IPS-15b (cell line): ENCODE measurements around the gene ADAM8.
"Not testable (repeated sequence)": the region's sequence is repeated elsewhere in the genome, so short reads cannot be mapped to it uniquely, and the experiment has no call there.

ENCODE experiments used
- H3K27me3 ChIP-seq: one replicate; pipeline ENCODE4 v1.6.1; 2013; ENCODE audit warnings: low read length; ENCODE audit not compliant: control insufficient read depth, insufficient read depth
- H3K36me3 ChIP-seq: one replicate; pipeline ENCODE4 v1.6.1; 2013; ENCODE audit warnings: low read length; ENCODE audit not compliant: control insufficient read depth, insufficient read depth
- H3K4me1 ChIP-seq: one replicate; pipeline ENCODE4 v1.6.1; 2013; ENCODE audit warnings: mild to moderate bottlenecking, low read length; ENCODE audit not compliant: control insufficient read depth, insufficient read depth
- H3K4me3 ChIP-seq: one replicate; pipeline ENCODE4 v1.5.1; 2013; ENCODE audit warnings: low read depth, low read length
- H3K9ac ChIP-seq: one replicate; pipeline ENCODE4 v1.6.1; 2013; ENCODE audit warnings: low read depth, mild to moderate bottlenecking, low read length
- H3K9me3 ChIP-seq: one replicate; pipeline ENCODE4 v1.6.1; 2013; ENCODE audit warnings: mild to moderate bottlenecking, low read length; ENCODE audit not compliant: control insufficient read depth, insufficient read depth

ADAM8 gene

DNA sequence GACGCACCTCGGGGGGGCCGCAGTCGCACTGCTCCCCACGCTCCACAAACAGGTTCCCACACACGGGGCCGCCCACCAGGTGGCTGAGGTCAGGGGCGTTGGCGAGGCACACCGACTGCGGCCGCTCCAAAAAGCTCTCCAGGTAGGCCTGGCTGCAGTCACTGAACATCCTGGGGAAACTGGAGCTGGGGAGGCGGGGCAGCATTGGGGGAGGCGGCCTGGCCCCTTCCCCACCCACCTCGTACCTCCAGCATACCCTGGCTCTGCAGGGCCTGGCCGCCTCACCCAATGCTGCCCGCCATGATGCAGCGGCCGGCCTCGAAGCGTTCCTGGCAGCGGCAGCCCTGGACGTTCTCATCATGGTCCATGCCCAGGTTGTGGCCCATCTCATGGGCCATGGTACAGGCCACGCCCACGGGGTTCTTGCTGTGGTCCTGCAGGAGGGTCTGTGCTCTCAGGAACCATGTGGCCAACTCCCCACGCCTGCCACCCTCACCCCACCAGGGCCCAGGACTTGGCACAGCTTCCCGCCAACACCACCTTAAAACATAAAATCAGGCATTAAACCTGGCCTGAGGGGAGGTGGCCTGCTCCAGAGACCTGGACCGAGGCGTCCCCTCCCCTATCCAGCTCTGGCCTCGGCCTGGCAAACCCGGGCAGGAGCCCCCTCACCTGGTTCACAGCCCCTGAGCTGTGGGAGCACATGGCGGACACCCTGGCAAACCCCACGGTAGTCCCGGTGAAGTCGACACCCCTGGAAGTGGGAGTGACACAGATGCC is 5.0 kb downstream of the ADAM8 start:
- no peaks in the 10 kb centered on the region for H3K9me3 ChIP-seq
- H3K4me3 ChIP-seq, result no peak overlapping the region
- H3K36me3 ChIP-seq, result peaks cover 3% of the 10 kb centered on the region
- no peak overlapping the region for H3K9ac ChIP-seq
- peaks cover 3% of the 10 kb centered on the region for H3K27me3 ChIP-seq
- no peaks in the 10 kb centered on the region for H3K4me1 ChIP-seq

DNA sequence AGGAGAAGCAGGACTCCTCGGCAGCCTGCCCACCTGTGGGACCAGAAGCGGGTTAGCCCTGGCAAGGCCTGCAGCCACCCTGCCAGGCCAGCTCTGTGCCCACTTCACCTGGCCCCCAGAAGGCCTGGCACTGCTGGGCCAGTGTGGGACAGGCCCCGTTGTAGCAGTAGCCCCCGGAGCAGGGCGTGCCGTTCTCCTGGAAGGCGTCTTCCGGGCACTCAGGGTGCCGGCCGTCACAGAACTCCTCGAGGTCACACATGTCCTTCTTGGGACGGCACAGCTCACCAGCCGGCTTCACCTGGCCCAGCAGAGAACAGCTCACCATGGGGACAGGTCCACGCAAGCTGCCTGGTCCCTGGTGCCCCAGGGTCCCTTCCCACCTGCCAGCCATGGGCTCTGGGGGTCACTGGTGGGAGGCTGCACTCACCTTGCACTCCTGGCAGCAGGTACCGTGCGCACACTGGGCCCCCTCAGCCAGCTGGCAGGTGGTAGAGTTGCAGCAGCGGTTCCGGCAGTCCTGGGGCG is 5.8 kb downstream of the ADAM8 start:
- Histone ChIP-seq H3K4me1 (no peaks in the 10 kb centered on the region), H3K9me3 (no peaks in the 10 kb centered on the region), H3K9ac (no peak overlapping the region), H3K27me3 (no peaks in the 10 kb centered on the region), H3K4me3 (no peak overlapping the region), H3K36me3 (peaks cover 3% of the 10 kb centered on the region)

DNA sequence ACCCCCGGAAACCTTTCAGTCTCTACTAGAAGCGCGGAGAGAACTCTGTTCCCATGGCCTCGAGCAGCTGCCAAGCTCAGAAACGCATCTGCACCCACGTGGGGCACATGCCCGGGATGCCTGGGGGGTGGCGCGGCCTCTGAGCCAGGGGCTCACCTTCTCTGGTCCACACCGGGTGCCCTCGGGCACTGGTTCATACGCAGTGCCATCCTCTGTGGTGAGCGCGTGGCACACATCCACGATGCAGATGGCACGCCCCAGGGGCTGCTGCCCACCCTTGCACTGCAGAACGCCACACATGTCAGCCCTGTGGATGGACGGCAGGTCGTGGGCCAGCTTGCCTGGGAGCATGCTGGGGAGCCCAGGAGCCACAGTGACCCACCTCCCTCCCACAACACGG is 6.5 kb downstream of the ADAM8 start:
- peaks cover 3% of the 10 kb centered on the region for H3K36me3 ChIP-seq
- H3K4me1 ChIP-seq, result no peaks in the 10 kb centered on the region
- no peak overlapping the region for H3K4me3 ChIP-seq
- no peaks in the 10 kb centered on the region for H3K27me3 ChIP-seq
- H3K9ac ChIP-seq, result no peak overlapping the region
- H3K9me3 ChIP-seq, result no peaks in the 10 kb centered on the region

DNA sequence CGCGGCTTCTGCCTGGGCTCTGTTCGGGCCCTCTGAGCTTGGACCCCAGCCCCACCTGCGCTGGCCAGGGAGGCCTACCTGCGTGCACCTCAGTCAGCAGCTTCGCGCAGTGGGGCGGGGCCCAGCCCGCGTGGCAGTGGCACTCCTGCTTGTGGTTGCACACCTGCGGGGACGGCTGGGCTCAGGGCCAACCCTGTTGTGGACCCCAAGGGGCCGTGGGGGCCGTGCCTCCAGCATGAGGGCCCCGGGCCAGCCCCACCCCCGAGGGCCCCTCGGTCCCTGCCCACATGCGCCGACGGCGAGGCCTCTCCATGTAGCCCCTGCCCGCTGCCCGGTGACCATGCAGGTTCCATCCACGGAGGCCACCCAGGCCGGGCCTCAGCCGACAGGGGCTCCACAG is 7.3 kb downstream of the ADAM8 start:
- H3K4me1 ChIP-seq, result no peaks in the 10 kb centered on the region
- no peaks in the 10 kb centered on the region for H3K27me3 ChIP-seq
- H3K9me3 ChIP-seq, result no peaks in the 10 kb centered on the region
- peaks cover 3% of the 10 kb centered on the region for H3K36me3 ChIP-seq
- no peak overlapping the region for H3K9ac ChIP-seq
- no peak overlapping the region for H3K4me3 ChIP-seq

DNA sequence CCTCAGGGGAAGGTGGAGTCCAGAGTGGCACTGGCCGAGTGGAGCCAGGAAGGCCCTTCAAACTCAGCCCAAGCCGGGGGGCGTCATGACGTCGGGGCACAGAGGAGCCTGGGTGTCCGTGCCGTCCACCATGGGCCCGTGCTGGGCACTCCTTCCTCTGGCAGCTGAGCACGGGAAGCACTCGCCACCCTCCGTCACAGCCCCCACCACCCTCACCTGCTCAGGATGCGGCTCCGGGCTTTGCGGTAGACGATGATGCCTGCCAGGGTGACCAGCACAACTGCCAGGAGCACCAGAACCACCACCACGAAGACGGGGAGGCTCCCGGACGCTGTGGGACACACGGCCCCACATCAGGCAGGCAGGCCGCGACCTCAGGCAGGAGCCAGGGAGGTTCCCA is 8.1 kb downstream of the ADAM8 start:
- no peak overlapping the region for H3K9ac ChIP-seq
- H3K9me3 ChIP-seq, result no peaks in the 10 kb centered on the region
- no peak overlapping the region for H3K4me3 ChIP-seq
- no peaks in the 10 kb centered on the region for H3K4me1 ChIP-seq
- no peaks in the 10 kb centered on the region for H3K27me3 ChIP-seq
- peaks cover 3% of the 10 kb centered on the region for H3K36me3 ChIP-seq

DNA sequence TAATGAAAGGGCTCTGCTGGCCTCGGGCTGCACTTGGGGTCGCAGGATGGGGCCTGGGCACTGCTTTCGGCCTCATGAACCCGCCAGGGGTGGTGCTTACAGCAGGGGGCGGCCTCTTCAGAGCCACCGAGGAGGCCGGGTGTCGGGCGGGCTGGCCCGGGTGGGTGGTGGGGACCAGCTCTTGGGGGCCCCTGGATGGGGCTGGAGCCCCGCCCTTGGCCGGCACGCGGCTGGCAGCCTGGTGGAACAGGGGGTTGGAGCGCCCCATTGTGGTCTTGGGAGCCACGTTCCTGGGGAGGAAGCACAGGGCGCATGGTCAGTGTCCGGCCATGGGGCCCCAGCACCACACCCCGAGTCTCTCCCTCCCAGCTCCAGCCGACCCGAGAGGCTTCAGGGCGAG is 8.8 kb downstream of the ADAM8 start:
- Histone ChIP-seq H3K9ac (no peak overlapping the region), H3K27me3 (peaks cover 3% of the 10 kb centered on the region), H3K9me3 (no peaks in the 10 kb centered on the region), H3K4me3 (no peak overlapping the region), H3K4me1 (no peaks in the 10 kb centered on the region), H3K36me3 (peaks cover 3% of the 10 kb centered on the region)

DNA sequence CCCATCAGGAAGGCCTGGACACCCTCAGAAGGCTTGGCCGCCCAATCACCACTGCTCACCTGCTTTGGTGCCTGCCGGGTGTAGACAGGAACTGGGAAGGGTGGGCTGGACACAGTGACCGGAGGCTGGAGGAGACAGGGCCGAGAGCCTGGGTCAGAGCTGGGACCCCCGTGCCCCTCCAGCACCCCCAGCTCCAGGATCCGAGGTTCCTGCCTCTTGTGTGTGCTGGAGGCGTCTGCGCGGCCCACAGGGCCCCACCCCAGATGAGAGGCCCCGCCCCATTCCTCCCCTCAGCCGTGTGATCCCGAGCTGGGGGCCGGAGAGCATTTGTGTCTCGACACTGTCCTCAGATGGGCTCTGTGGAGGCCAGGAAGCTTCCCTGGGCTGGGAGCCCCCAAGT is 9.4 kb downstream of the ADAM8 start:
- Histone ChIP-seq H3K27me3 (peaks cover 8% of the 10 kb centered on the region), H3K4me3 (no peak overlapping the region), H3K4me1 (peaks cover 2% of the 10 kb centered on the region), H3K9ac (no peak overlapping the region), H3K9me3 (no peaks in the 10 kb centered on the region), H3K36me3 (peaks cover 3% of the 10 kb centered on the region)

DNA sequence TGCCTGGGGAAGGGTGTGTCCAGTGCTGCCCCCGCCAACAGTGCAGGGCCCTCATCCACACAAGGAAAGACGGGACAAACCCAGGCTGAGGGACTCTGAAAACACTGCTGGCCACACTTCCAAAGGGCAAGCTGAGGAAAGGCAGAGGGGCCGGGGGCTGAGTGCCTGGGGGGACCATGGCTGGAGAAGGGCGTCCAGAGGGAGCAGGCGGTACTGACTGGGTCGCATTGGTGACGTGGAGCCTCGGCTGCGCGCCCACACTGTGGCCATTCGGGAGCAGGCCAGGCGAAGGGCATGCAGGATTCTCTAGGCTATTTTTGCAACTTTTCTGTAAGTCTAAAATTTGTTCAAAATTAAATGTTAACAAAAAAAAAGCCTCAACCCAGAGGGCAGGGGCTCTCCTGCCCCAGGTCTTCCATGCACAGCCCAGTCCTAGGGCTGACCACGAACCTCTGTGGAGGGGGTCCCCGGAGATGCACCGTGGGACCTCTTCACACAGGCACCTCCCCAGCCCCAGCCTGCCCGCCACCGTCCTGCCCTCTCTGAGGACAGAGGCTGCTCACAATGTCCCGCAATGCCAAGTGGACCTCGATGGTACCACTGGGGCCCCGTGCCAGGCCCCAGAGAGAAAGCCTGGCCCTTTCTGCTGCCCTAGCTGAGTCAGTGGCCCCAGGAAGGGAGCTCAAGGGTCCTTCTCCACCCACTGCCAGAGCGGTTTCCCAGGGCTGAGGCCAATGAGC is 10.4 kb downstream of the ADAM8 start:
- Histone ChIP-seq H3K4me1 (peaks cover 3% of the 10 kb centered on the region), H3K36me3 (peaks cover 3% of the 10 kb centered on the region), H3K27me3 (peaks cover 10% of the 10 kb centered on the region), H3K4me3 (no peak overlapping the region), H3K9ac (no peak overlapping the region), H3K9me3 (no peaks in the 10 kb centered on the region)

DNA sequence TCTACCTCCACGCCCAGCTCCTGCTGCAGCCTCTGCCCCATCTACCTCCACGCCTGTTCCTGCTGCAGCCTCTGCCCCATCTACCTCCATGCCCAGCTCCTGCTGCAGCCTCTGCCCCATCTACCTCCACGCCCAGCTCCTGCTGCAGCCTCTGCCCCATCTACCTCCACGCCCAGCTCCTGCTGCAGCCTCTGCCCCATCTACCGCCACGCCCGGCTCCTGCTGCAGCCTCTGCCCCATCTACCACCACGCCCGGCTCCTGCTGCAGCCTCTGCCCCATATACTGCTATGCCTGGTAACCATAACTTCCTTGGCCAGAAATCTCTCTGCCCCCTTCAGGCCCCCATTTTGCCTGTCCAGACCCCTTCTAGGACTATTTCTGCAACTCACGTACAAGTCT is 11.6 kb downstream of the ADAM8 start:
- H3K36me3 ChIP-seq, H3K9ac ChIP-seq, H3K9me3 ChIP-seq, H3K4me3 ChIP-seq, H3K4me1 ChIP-seq: not testable (repeated sequence)
- peaks cover 12% of the 10 kb centered on the region for H3K27me3 ChIP-seq

DNA sequence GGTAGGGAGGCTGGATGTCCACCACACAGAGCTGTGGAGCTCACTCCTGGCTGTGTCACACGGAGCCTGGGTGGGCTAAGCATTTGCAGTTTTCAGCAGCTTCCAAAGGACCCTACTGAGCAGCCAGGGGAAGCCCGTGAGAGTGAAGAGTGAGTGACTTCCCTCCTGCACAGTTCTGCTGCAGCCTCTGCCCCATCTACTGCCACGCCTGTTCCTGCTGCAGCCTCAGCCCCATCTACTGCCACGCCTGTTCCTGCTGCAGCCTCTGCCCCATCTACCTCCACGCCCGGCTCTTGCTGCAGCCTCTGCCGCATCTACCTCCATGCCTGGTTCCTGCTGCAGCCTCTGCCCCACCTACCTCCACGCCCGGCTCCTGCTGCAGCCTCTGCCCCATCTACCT is 12.2 kb downstream of the ADAM8 start:
- Histone ChIP-seq H3K4me1 (peaks cover 3% of the 10 kb centered on the region), H3K9ac (no peak overlapping the region)

DNA sequence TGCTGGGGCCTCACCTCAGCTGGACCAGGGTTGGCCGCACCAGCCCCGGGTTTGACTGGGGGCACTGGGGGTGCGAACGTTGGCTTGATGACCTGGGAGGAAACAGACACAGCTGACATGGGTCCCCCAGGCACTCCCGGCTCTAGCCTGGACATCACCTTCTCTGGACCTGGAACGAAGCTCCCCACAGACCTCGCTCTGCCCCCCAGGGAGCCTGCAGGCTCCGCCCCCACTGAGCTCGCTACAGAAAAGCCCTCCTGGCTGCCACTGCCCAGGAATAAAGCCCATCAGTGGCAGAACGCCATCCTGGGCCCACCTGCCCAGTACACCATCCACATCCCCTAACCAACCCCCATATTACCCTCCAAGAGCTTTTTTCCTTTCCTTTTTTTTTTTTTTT is 13.0 kb downstream of the ADAM8 start:
- Histone ChIP-seq H3K9me3 (no peaks in the 10 kb centered on the region), H3K4me3 (no peak overlapping the region), H3K9ac (no peak overlapping the region), H3K27me3 (peaks cover 12% of the 10 kb centered on the region), H3K36me3 (no peaks in the 10 kb centered on the region), H3K4me1 (peaks cover 3% of the 10 kb centered on the region)

More for the DNA sequence above, 12.2 kb downstream of the ADAM8 start:
- H3K9me3 ChIP-seq, result no peaks in the 10 kb centered on the region
- no peak overlapping the region for H3K4me3 ChIP-seq
- H3K27me3 ChIP-seq, result peaks cover 12% of the 10 kb centered on the region
- H3K36me3 ChIP-seq, result no peaks in the 10 kb centered on the region

DNA sequence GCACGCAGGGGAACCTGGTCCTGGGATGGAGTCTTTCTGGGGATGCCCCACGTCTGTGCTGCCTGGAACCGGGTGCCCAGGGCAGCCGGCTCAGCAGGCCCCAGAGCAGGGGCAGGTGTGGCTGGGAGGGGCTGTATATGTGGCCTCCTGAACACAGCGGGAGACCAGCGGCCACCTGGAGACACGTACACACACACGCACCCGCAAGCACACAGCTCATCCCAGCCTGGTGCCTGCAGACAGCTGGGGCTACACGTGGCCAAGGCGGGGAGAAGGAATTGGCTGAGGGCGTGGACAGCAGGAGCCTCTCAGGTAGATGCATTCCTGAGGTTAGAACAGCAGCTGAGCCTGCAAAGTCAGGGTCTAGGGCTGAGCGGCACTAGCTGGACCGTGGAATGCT is 14.0 kb downstream of the ADAM8 start:
- H3K27me3 ChIP-seq, result peaks cover 12% of the 10 kb centered on the region
- H3K9me3 ChIP-seq, result no peaks in the 10 kb centered on the region
- H3K4me1 ChIP-seq, result peaks cover 3% of the 10 kb centered on the region
- no peaks in the 10 kb centered on the region for H3K36me3 ChIP-seq
- no peak overlapping the region for H3K4me3 ChIP-seq
- H3K9ac ChIP-seq, result no peak overlapping the region
